Right lobe of liver (tissue), 6 donors: ENCODE data around the gene HYAL3. TPM values are rescaled to one million over a fixed set of nuclear protein-coding genes. Genes with fewer than 3 reads are reported as not detected.

Experiments used
- ATAC-seq, 4 donors: fragments of 200-7000 bp; cut with Tn5 transposase; one replicate each; pipeline ENCODE4 v1.9.1; 2020; ENCODE audit warnings: mild to moderate bottlenecking in 4 of 4, moderate library complexity in 4 of 4
- DNase-seq, 3 donors: peaks; one replicate each; pipeline ENCODE4 v3.0.0-alpha.2; 2020
- H3K27ac ChIP-seq, 3 donors: fragments of 200-600 bp; one replicate each; pipeline ENCODE4 v1.8.0; 2022
- H3K27me3 ChIP-seq, 2 donors: fragments of 200-600 bp; one replicate each; pipeline ENCODE4 v1.8.0; 2022
- H3K36me3 ChIP-seq, 4 donors: fragments of 200-600 bp; sonication (generic) in 1 of 4; one replicate each; pipeline versions ENCODE4 v1.5.1 to v1.8.0; 2017 to 2022; ENCODE audit warnings: control low read depth in 1 of 4
- H3K4me1 ChIP-seq, 4 donors: fragments of 200-600 bp; sonication (generic) in 1 of 4; one replicate each; pipeline versions ENCODE4 v1.5.1 to v1.8.0; 2017 to 2022; ENCODE audit warnings: control low read depth in 1 of 4
- H3K4me3 ChIP-seq, 3 donors: fragments of 200-600 bp; one replicate each; pipeline ENCODE4 v1.8.0; 2022
- H3K9me3 ChIP-seq, 4 donors: fragments of 200-600 bp; sonication (generic) in 1 of 4; one replicate each; pipeline versions ENCODE4 v1.5.1 to v1.8.0; 2017 to 2022; ENCODE audit warnings: control low read depth in 1 of 4
- POLR2A ChIP-seq: fragments of 450-650 bp; IDR thresholded peaks from one replicate; pipeline ENCODE4 v1.6.1; 2017; ENCODE audit warnings: antibody characterized with exemption, mild to moderate bottlenecking
- WGBS: methylation state at CpG from one replicate; pipeline ENCODE4 v1.1.6; 2018; ENCODE audit warnings: low coverage, low lambda C conversion rate; ENCODE audit not compliant: insufficient coverage; ENCODE audit errors: missing lambda C conversion rate; 5-methylcytosine and 5-hydroxymethylcytosine counted together
- intact Hi-C, 2 donors: fragments of 100-400 bp; cut with DNase I; formaldehyde crosslinking; loops; one replicate each; pipeline versions ENCODE4 v1.11.2 to v1.14.1; 2022
- total RNA-seq, 6 experiments: library from RNA; depleted of rRNA in 2 of 6; stranded (reverse); fragments of >200 nt in 2 of 6; fragmentation: NEBNext Ultra II Directional in 3 of 6; extraction: Animal tissue kit (Norgen Biotek cat#: 25700) in 3 of 6; gene quantifications; one replicate each; pipeline versions ENCODE4 v1.1.0 to v1.2.4, GENCODE V29; 2016 to 2023
- TF ChIP-seq, protein P1 (sequence below), 4 donors: fragments of 200-600 bp in 3 of 4; fragments of 450-650 bp in 1 of 4; IDR thresholded peaks; one replicate each; pipeline versions ENCODE4 v1.5.1 to v1.8.0; 2016 to 2022; ENCODE audit warnings: antibody characterized with exemption in 4 of 4, mild to moderate bottlenecking in 2 of 4
- donor health status: DM: no; HTN: yes; CAD: no.
- donor health status: DM: no; HTN: no; CAD: no.
- donor health status: DM: no; HTN: no; CAD: no.
- donor health status: DM: no; HTN: yes; CAD: no.
- donor health status: DM: no; HTN: yes; CAD: no.

Gene HYAL3
- total RNA-seq, 6 experiments from 2014 or later, result 1.8 to 7.5 (median 3.1) TPM

DNA sequence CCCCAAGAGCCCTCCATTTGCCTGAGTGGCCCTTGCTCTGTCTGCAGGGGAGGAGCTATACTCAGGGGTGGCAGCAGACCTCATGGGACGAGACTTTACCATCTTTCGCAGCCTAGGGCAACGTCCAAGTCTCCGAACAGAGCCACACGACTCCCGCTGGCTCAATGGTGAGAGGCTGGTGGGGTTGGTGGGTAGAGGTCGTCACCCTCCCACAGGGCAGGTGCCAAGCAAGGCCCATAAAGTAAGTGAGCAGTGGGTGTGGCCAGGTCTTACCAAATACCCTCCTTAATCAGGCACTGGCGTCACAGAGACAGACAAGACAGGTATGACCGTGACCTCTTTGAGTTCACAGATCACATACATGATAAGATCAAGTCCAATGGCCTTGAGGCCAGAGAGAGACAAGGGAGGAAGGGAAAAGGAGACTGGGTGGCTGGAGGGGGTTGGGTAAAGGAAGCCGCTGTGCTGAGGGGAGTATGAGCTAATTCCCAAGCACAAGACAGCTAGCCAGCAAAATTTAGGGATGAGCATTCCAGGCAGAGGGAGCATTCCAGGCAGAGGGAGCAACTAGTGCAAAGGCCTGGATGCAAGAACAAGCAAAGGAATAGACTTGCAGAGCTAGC lies 27.8 kb downstream of the HYAL3 start:
- peaks cover 0 to 41% (median 5%) of the 10 kb centered on the region in 4 donors for H3K4me1 ChIP-seq
- H3K9me3 ChIP-seq, result no peaks in the 10 kb centered on the region
- no peaks in the 10 kb centered on the region for H3K27me3 ChIP-seq
- H3K36me3 ChIP-seq, result no peaks in the 10 kb centered on the region
- no peak overlapping the region for H3K4me3 ChIP-seq
- intact Hi-C loops, result loop anchor here (5.0 kb wide), 2 partner anchors 44 to 51 kb away; partner anchors contain the start of gene HYAL2 (in 1 of the 2)
- 54% methylated on average over 10 of the region's 10 CpGs for WGBS
- peak overlapping the region in 1 of 3 donors; percentile 4 for H3K27ac ChIP-seq
- no peak for DNase-seq
- peak in 1 of 4 donors; percentile 28 for ATAC-seq
- TF ChIP-seq, protein P1, sequence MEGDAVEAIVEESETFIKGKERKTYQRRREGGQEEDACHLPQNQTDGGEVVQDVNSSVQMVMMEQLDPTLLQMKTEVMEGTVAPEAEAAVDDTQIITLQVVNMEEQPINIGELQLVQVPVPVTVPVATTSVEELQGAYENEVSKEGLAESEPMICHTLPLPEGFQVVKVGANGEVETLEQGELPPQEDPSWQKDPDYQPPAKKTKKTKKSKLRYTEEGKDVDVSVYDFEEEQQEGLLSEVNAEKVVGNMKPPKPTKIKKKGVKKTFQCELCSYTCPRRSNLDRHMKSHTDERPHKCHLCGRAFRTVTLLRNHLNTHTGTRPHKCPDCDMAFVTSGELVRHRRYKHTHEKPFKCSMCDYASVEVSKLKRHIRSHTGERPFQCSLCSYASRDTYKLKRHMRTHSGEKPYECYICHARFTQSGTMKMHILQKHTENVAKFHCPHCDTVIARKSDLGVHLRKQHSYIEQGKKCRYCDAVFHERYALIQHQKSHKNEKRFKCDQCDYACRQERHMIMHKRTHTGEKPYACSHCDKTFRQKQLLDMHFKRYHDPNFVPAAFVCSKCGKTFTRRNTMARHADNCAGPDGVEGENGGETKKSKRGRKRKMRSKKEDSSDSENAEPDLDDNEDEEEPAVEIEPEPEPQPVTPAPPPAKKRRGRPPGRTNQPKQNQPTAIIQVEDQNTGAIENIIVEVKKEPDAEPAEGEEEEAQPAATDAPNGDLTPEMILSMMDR (IDR thresholded peaks at IDR 0.05), result no peak
- no peak for TF ChIP-seq POLR2A

DNA sequence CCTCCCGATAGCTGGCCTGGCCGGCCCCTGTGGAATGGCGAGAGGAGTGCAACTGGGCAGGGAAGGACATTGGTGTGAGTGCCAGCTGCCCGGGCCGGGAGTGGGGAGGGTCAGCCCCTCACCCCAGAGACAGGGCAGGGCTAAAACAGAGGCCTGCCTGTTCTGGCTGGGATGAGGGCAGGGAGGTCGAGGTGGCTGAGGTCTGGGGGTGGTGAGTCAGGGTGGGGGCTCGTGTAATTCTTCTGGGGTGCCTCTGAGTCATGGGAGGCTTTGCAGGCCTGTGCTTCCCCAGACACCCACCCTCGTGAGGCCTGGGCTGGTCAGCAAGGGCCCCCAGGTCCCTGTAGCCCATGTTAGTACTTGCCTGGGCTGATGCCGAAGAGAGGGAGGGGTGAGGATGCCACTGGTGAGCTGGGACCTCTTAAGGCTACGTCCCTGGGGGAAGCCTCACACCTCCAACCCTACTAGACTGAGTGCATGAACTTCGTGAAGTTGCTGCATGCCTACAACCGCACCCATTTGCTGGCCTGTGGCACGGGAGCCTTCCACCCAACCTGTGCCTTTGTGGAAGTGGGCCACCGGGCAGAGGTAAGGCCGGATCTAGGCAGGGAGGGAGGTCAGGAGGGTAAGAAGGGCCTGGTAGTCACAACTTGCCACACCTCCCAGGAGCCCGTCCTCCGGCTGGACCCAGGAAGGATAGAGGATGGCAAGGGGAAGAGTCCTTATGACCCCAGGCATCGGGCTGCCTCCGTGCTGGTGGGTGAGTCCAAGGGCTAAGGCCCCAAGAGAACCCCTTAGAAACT lies 28.6 kb downstream of the HYAL3 start:
- no peak overlapping the region for H3K4me3 ChIP-seq
- H3K36me3 ChIP-seq, result no peaks in the 10 kb centered on the region
- 60% methylated on average over 1 of the region's 19 CpGs for WGBS
- ATAC-seq (no peak), DNase-seq (no peak)
- no peaks in the 10 kb centered on the region for H3K9me3 ChIP-seq
- H3K27me3 ChIP-seq, result no peaks in the 10 kb centered on the region
- H3K27ac ChIP-seq, result peak overlapping the region in 1 of 3 donors; percentile 4
- intact Hi-C loops, result loop anchor here (5.0 kb wide), 2 partner anchors 43 to 52 kb away; partner anchors contain the start of gene HYAL2 (in 1 of the 2)
- H3K4me1 ChIP-seq, result peaks cover 0 to 41% (median 5%) of the 10 kb centered on the region in 4 donors
- TF ChIP-seq POLR2A, result no peak
- TF ChIP-seq, protein P1 (IDR thresholded peaks at IDR 0.05), result no peak

DNA sequence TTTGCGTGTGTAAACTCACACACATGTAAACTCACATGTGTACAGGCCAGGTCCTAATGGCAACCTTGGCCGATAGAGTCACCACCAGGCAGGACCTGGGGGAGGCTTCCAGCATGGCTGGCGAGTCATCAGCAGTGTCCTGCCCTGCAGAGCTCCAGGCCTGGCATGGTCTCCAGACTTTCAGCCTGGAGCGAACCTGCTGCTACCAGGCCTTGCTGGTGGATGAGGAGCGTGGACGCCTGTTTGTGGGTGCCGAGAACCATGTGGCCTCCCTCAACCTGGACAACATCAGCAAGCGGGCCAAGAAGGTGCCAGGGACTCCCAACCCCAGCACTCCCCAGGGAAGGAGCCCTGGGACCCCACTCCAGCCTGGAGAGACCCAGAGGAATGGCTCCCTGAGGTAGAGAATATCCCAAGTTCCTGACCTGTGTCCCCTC lies 29.2 kb downstream of the HYAL3 start:
- Histone ChIP-seq H3K4me1 (peaks cover 0 to 41% (median 5%) of the 10 kb centered on the region in 4 donors), H3K36me3 (no peaks in the 10 kb centered on the region), H3K9me3 (no peaks in the 10 kb centered on the region), H3K27ac (no peak overlapping the region), H3K27me3 (no peaks in the 10 kb centered on the region), H3K4me3 (no peak overlapping the region)
- DNase-seq, result no peak
- ATAC-seq, result no peak
- WGBS, result no CpG with 5 or more reads among the region's 8 CpGs
- no peak for TF ChIP-seq POLR2A
- TF ChIP-seq, protein P1 (IDR thresholded peaks at IDR 0.05), result no peak
- intact Hi-C loops, result loop anchor here (5.0 to 10.0 kb wide), 3 partner anchors 43 to 145 kb away; partner anchors contain the start of gene HYAL2 (in 1 of the 2)

DNA sequence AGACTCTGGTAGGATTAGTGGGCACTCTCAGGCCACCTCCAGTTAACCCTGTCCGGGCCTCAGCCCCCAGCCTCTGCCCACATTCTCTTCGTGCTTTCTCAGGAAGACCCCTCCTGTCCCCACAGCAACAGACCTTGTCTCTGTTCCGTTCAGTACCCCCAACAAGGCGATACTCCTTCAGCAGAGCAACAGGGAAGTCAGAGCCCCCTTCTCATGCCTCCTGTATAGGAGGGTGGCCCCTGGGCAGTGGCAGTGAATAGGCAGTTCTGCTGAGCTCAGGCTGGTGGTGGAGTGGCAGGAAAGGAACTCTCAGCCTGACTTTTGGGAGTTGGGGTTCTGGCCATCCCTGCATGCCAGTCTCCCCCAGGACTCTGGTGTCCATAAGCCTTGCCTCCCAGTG lies 29.7 kb downstream of the HYAL3 start:
- Histone ChIP-seq H3K9me3 (no peaks in the 10 kb centered on the region), H3K36me3 (no peaks in the 10 kb centered on the region), H3K27ac (no peak overlapping the region), H3K27me3 (no peaks in the 10 kb centered on the region), H3K4me3 (no peak overlapping the region), H3K4me1 (peaks cover 0 to 41% (median 5%) of the 10 kb centered on the region in 4 donors)
- intact Hi-C loops, result loop anchor here (5.0 to 10.0 kb wide), 2 partner anchors 42 to 145 kb away; no protein-coding TSS in a partner anchor
- no peak for DNase-seq
- TF ChIP-seq, protein P1 (IDR thresholded peaks at IDR 0.05), result no peak
- TF ChIP-seq POLR2A, result no peak
- no CpG with 5 or more reads among the region's 4 CpGs for WGBS
- no peak for ATAC-seq
